Gastrocnemius medialis (tissue), 4 donors: ENCODE data around the gene PARN. TPM values are rescaled to one million over a fixed set of nuclear protein-coding genes. Genes with fewer than 3 reads are reported as not detected.

Experiments used
- ATAC-seq, 2 donors: fragments of 150-250 bp; one replicate each; pipeline ENCODE4 v1.9.1; 2016
- DNase-seq, 2 donors: peaks; one replicate each; pipeline ENCODE4 v3.0.0-alpha.2; 2019
- H3K27ac ChIP-seq, 4 donors: fragments of 200-600 bp; sonication (generic); 1 replicate in 1 of 4; 2 replicates in 3 of 4; pipeline ENCODE4 v1.5.1; 2016 to 2018; ENCODE audit warnings: mild to moderate bottlenecking in 2 of 4, moderate library complexity in 1 of 4
- H3K27me3 ChIP-seq, 3 donors: fragments of 200-600 bp; sonication (generic) in 2 of 3; 1 replicate in 1 of 3; 2 replicates in 2 of 3; pipeline versions ENCODE4 v1.5.1 to v1.6.0; 2016 to 2019; ENCODE audit warnings: mild to moderate bottlenecking in 1 of 3, moderate library complexity in 1 of 3
- H3K36me3 ChIP-seq, 2 donors: fragments of 200-600 bp; sonication (generic) in 1 of 2; one replicate each; pipeline ENCODE4 v1.5.1; 2017 to 2018
- H3K4me1 ChIP-seq, 2 donors: fragments of 200-600 bp; sonication (generic) in 1 of 2; one replicate each; pipeline ENCODE4 v1.5.1; 2016 to 2017; ENCODE audit warnings: mild to moderate bottlenecking in 2 of 2
- H3K4me3 ChIP-seq, 4 donors: fragments of 200-600 bp; sonication (generic) in 3 of 4; 1 replicate in 1 of 4; 2 replicates in 3 of 4; pipeline ENCODE4 v1.5.1; 2016 to 2019; ENCODE audit warnings: mild to moderate bottlenecking in 2 of 4
- H3K9me3 ChIP-seq, 3 donors: fragments of 200-600 bp; sonication (generic) in 2 of 3; 1 replicate in 1 of 3; 2 replicates in 2 of 3; pipeline ENCODE4 v1.5.1; 2016 to 2019
- POLR2A ChIP-seq, 2 donors: fragments of 450-650 bp; IDR thresholded peaks; one replicate each; pipeline ENCODE4 v1.6.1; 2017; ENCODE audit warnings: antibody characterized with exemption in 2 of 2, mild to moderate bottlenecking in 2 of 2, moderate library complexity in 2 of 2
- in situ Hi-C, 4 donors: fragments of 200-750 bp; cut with MboI; loops; one replicate each; pipeline versions ENCODE4 v1.15.0 to v1.8.0; 2017; ENCODE audit warnings: low sequenced_read_pairs in 4 of 4
- intact Hi-C: fragments of 100-400 bp; cut with DNase I; formaldehyde crosslinking; loops from one replicate; pipeline ENCODE4 v1.15.1; 2023; ENCODE audit warnings: low total_unique reads
- total RNA-seq, 4 donors: library from RNA; depleted of rRNA; stranded (reverse); fragments of >200 nt; gene quantifications; one replicate each; pipeline versions ENCODE4 v1.1.0 to v1.2.3, GENCODE V29; 2016
- TF ChIP-seq, protein P1 (sequence below), 5 experiments: fragments of 450-650 bp in 3 of 5; fragments of 200-600 bp in 2 of 5; sonication (generic) in 2 of 5; IDR thresholded peaks in 4 of 5; conservative IDR thresholded peaks in 1 of 5; 1 replicate in 4 of 5; 2 replicates in 1 of 5; pipeline ENCODE4 v1.5.1; 2016 to 2019; ENCODE audit warnings: antibody characterized with exemption in 5 of 5, mild to moderate bottlenecking in 3 of 5, moderate library complexity in 3 of 5

Gene PARN
- total RNA-seq, 4 donors from 2014 or later: 18.8 to 44.9 (median 31.2) TPM

DNA sequence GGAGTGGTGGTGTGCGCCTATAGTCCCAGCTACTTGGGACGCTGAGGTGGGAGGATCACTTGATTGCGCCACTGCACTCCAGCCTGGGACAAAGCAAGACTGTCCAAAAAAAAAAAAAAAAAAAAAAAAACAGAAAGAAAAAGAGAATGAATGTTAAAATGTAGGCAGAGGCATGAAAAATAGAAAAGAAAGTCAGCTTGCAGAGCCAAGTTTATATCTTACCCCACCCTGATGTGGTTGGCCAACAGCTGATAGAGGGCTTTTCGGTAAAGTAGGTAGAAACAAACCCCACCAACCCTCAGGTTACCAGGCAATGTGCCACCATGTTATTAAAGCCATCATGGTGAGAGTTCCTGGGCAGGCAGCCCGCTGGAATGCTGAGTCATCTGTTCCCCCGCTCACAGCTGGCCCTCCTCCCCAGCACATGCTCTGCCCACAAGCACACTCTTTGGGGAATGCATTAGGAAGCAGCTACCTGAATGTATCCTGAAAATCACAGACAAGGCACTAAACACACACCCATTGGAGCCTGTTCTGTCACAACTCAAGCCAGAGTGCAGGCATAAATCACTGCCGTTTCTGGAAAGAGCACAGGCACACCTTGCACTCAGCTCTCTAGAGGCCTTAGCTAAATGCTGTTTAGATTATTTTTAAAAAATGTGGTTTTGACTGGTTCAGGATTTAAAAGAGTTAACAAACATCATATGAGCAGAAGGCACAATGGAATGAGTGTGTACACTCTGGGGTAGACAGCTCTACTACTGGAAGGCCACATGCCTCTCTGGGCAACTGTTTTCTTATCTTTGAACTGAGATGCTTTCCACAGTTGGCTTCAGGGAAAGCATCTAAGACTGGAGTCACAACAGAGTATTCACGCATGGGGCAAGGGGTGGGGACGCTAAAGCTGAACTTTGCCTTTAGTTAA, 128.5 kb downstream of the PARN start:
- H3K4me3 ChIP-seq: peak overlapping the region in 1 of 4 donors; percentile 28
- peaks cover 77 to 83% of the 10 kb centered on the region in 2 donors for H3K4me1 ChIP-seq
- TF ChIP-seq, protein P1, sequence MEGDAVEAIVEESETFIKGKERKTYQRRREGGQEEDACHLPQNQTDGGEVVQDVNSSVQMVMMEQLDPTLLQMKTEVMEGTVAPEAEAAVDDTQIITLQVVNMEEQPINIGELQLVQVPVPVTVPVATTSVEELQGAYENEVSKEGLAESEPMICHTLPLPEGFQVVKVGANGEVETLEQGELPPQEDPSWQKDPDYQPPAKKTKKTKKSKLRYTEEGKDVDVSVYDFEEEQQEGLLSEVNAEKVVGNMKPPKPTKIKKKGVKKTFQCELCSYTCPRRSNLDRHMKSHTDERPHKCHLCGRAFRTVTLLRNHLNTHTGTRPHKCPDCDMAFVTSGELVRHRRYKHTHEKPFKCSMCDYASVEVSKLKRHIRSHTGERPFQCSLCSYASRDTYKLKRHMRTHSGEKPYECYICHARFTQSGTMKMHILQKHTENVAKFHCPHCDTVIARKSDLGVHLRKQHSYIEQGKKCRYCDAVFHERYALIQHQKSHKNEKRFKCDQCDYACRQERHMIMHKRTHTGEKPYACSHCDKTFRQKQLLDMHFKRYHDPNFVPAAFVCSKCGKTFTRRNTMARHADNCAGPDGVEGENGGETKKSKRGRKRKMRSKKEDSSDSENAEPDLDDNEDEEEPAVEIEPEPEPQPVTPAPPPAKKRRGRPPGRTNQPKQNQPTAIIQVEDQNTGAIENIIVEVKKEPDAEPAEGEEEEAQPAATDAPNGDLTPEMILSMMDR (IDR thresholded peaks at IDR 0.05 in 4 of 5, conservative IDR thresholded peaks at IDR 0.05 in 1 of 5): no peak
- TF ChIP-seq POLR2A (IDR thresholded peaks at IDR 0.05): peak in 1 of 2 donors; percentile 27
- H3K27ac ChIP-seq: peak overlapping the region; percentile 85 to 88 (median 86)
- H3K27me3 ChIP-seq: no peaks in the 10 kb centered on the region
- H3K36me3 ChIP-seq: no peaks in the 10 kb centered on the region
- in situ Hi-C loops (no loop called here), intact Hi-C loops (loop anchor here (1.0 to 2.0 kb wide), 2 partner anchors 26 to 201 kb away; no protein-coding TSS in a partner anchor)
- DNase-seq (peak; percentile 91 to 96), ATAC-seq (peak; percentile 86 to 91)
- no peaks in the 10 kb centered on the region for H3K9me3 ChIP-seq

DNA sequence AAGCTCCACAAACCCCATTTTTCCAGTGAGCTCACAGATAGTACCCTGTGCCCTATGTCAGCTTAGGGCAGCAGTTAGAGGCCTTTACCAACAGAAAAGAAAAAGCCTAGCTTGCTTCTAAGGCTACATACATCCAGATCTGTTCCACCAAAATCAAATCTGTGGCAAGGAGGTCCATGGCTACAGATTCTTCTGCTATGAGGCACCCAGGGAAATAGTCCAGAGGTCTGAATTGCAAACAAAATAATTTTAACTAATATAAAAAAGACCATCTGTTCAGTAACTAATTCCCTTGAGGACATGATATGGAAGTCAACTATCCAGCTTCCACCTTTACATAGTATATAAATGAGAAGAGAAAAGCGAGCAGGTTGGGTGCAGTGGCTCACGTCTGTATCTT, 129.3 kb downstream of the PARN start:
- ATAC-seq: no peak
- H3K4me3 ChIP-seq: no peak overlapping the region
- H3K27me3 ChIP-seq: no peaks in the 10 kb centered on the region
- peaks cover 75 to 82% of the 10 kb centered on the region in 2 donors for H3K4me1 ChIP-seq
- TF ChIP-seq, protein P1 (IDR thresholded peaks at IDR 0.05 in 4 of 5, conservative IDR thresholded peaks at IDR 0.05 in 1 of 5): no peak
- TF ChIP-seq POLR2A (IDR thresholded peaks at IDR 0.05): no peak
- DNase-seq: no peak
- intact Hi-C loops: no loop called here
- H3K36me3 ChIP-seq: no peaks in the 10 kb centered on the region
- in situ Hi-C loops: no loop called here
- no peaks in the 10 kb centered on the region for H3K9me3 ChIP-seq
- H3K27ac ChIP-seq: peak overlapping the region; percentile 85 to 88 (median 86)

DNA sequence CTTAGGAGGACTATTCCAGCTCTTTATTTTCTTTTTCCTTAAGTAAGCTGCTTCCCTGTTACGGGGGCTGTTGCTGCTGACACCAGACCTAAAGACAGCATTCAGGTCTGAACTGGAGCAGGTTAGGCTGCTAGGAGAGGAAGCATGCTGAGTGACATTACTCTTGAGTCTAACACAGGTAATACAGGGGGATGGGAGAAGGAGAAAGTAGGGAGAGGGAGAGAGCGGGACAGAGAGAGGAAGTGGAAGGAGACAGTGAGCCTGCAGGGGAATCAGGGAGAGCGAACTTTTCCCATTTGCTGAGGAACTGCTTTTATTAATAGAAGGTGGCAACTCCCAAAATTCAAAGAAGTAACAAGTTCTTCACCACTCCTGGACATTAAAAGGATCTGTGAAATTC, 130.9 kb downstream of the PARN start:
- Histone ChIP-seq H3K27me3 (no peaks in the 10 kb centered on the region), H3K27ac (peak overlapping the region; percentile 76 to 88 (median 86)), H3K36me3 (no peaks in the 10 kb centered on the region), H3K4me1 (peaks cover 67 to 68% of the 10 kb centered on the region in 2 donors), H3K9me3 (no peaks in the 10 kb centered on the region), H3K4me3 (no peak overlapping the region)
- ATAC-seq: no peak
- in situ Hi-C loops: no loop called here
- DNase-seq: no peak
- no peak for TF ChIP-seq POLR2A (IDR thresholded peaks at IDR 0.05)
- intact Hi-C loops: no loop called here

DNA sequence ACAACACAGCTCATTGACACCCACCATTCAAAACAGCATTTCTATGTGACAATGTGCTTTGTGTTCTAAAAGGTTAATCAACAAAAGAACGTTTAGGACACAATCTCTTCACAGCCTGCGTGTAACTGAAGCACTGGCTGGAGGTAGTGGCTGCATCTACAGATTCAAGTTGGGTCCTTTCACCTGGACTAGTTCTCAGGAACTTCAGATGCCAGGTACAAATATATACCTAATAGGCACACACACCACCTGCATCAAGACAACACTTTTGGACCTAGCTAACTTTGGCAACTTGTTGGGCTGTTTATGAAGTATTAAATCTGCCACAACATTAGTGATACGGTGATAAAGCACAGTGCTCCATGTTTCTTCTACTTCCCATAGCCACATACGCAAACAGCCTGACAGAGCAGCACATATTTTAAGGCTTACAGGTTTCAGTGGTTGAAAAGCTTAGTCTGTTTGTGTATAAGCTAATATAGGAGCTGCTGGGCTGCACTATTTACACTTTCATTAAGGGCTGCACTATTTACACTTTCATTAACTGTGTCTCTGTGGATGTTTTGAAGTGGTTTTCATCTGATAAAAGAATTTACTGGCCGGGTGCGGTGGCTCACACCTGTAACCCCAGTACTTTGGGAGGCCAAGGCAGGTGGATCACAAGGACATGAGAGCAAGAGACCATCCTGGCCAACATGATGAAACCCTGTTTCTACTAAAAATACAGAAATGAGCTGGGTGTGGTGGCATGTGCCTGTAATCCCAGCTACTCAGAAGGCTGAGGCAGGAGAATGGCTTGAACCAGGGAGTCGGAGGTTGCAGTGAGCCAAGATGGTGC, 132.6 kb downstream of the PARN start:
- intact Hi-C loops (no loop called here), in situ Hi-C loops (no loop called here)
- Histone ChIP-seq H3K9me3 (no peaks in the 10 kb centered on the region), H3K27ac (peak overlapping the region; percentile 76 to 88 (median 86)), H3K36me3 (no peaks in the 10 kb centered on the region), H3K4me1 (peaks cover 53 to 55% of the 10 kb centered on the region in 2 donors), H3K27me3 (no peaks in the 10 kb centered on the region), H3K4me3 (peak overlapping the region in 2 of 4 donors; percentile 16 to 19)
- ATAC-seq (no peak), DNase-seq (peak in 1 of 2 donors; percentile 49)
- TF ChIP-seq POLR2A (IDR thresholded peaks at IDR 0.05): no peak
- TF ChIP-seq, protein P1 (IDR thresholded peaks at IDR 0.05 in 4 of 5, conservative IDR thresholded peaks at IDR 0.05 in 1 of 5): no peak
